HL-60 (cell line): ENCODE measurements around the gene NTHL1.

Experiments used
- POLR2AphosphoS5 ChIP-seq: IDR thresholded peaks from 2 replicates; pipeline ENCODE4 v1.6.1; 2012; ENCODE audit warnings: low read depth
- TF ChIP-seq, protein P1 (sequence below): IDR thresholded peaks from one replicate; pipeline ENCODE4 v1.5.1; 2011; ENCODE audit warnings: low read length, control low read depth, inconsistent platforms; ENCODE audit not compliant: insufficient read depth

DNA sequence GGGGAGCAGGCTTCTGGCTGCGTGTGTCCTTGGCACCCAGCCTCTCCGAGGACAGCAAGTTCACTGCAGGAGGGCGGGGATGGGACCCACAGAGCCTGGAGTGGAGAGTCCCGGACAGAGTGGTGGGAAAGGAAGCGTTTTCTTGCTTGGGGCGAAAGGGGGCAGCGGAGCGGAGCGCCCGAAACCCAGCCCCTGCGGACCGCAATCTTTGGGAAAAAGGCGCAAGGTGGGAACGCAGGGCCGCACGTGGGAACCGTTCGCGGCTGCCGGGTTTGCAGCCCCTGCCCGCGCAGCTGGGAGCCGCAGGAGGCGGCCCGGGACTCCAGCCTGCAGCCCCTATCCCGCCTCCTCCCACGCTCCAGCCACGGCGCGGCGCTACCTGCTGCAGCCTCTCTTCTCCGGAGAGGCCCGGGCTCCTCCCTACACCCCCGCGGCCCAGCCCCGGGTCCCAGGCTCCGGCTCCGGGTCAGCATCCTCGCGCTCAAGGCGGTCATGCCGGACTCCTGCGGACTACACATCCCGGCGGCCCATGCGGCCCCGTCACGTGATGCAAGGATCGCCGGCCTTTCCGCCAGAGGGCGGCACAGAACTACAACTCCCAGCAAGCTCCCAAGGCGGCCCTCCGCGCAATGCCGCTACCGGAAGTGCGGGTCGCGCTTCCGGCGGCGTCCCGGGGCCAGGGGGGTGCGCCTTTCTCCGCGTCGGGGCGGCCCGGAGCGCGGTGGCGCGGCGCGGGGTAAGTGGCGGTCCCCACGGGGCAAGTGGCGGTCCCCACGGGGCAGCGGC, at the start of gene NTHL1, which contains the start of gene TSC2:
- TF ChIP-seq, protein P1, sequence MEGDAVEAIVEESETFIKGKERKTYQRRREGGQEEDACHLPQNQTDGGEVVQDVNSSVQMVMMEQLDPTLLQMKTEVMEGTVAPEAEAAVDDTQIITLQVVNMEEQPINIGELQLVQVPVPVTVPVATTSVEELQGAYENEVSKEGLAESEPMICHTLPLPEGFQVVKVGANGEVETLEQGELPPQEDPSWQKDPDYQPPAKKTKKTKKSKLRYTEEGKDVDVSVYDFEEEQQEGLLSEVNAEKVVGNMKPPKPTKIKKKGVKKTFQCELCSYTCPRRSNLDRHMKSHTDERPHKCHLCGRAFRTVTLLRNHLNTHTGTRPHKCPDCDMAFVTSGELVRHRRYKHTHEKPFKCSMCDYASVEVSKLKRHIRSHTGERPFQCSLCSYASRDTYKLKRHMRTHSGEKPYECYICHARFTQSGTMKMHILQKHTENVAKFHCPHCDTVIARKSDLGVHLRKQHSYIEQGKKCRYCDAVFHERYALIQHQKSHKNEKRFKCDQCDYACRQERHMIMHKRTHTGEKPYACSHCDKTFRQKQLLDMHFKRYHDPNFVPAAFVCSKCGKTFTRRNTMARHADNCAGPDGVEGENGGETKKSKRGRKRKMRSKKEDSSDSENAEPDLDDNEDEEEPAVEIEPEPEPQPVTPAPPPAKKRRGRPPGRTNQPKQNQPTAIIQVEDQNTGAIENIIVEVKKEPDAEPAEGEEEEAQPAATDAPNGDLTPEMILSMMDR, result no peak
- TF ChIP-seq POLR2AphosphoS5, result peak; percentile 35; the same call in 1 of the 2 replicates
